Measurements from ENCODE around the gene PCMTD2. TPM values are rescaled to one million over a fixed set of nuclear protein-coding genes. Genes with fewer than 3 reads are reported as not detected.

PCMTD2 gene
- total RNA-seq, 1 experiment from 2014 or later: 52.0 TPM

- H4K20me1 ChIP-seq (ENCODE audit: control insufficient read depth, insufficient read depth, insufficient read length): peaks cover 2% of the 10 kb centered on the region
- H3K79me2 ChIP-seq (ENCODE audit: insufficient read depth, low read length): no peaks in the 10 kb centered on the region
- H3K23me2 ChIP-seq (ENCODE audit: insufficient read length, low read depth, low read length, poor library complexity, severe bottlenecking): peaks cover 2% of the 10 kb centered on the region
- H3K27ac ChIP-seq (ENCODE audit: insufficient read length, low read depth, low read length): no peak overlapping the region
- no CpG with 5 or more reads among the region's 8 CpGs for WGBS (ENCODE audit: extremely low coverage, insufficient read length, low lambda C conversion rate)
- peaks cover 4 to 5% of the 10 kb centered on the region in 2 experiments; a peak in 3 of 5 replicates for H3K9me3 Mint-ChIP-seq
- no peak overlapping the region for H2BK5ac ChIP-seq (ENCODE audit: insufficient read length, low read length)
- H3K27me3 ChIP-seq (ENCODE audit: insufficient read depth, low read length): no peaks in the 10 kb centered on the region
- H3K79me1 ChIP-seq (ENCODE audit: insufficient read depth, low read depth, low read length, poor library complexity, severe bottlenecking): no peaks in the 10 kb centered on the region
- no peak for TF ChIP-seq CTCF (conservative IDR thresholded peaks at IDR 0.05)
- H3K4me1 ChIP-seq (ENCODE audit: insufficient read depth, low read length): no peaks in the 10 kb centered on the region
- H3K14ac ChIP-seq (ENCODE audit: insufficient read depth, low read length): no peak overlapping the region
- no peak overlapping the region for H4K91ac ChIP-seq (ENCODE audit: insufficient read length, low read depth, low read length)
- H3K18ac ChIP-seq (ENCODE audit: insufficient read length, low read depth, low read length): no peak overlapping the region
- peaks cover 2 to 6% (median 2%) of the 10 kb centered on the region in 3 experiments; a peak in 2 of 7 replicates for H3K36me3 Mint-ChIP-seq (ENCODE audit: insufficient read depth in 1 of 3, low read depth in 3 of 3)
- no peak overlapping the region for H2BK15ac ChIP-seq (ENCODE audit: low read depth, low read length)
- H3K4me3 Mint-ChIP-seq: no peak overlapping the region
- no peak overlapping the region for H2BK20ac ChIP-seq (ENCODE audit: low read depth, low read length, poor library complexity, severe bottlenecking)
- H3K27me3 Mint-ChIP-seq (ENCODE audit: low read depth): peaks cover 5% of the 10 kb centered on the region
- DNase-seq: no peak
- no peak overlapping the region for H2BK12ac ChIP-seq (ENCODE audit: insufficient read length, low read depth, low read length)
- H2AFZ ChIP-seq (ENCODE audit: low read length): no peak overlapping the region
- H2AK5ac ChIP-seq (ENCODE audit: insufficient read length, low read length): no peak overlapping the region
- H3K4me2 ChIP-seq (ENCODE audit: insufficient read depth, insufficient read length, low read length): no peak overlapping the region
- peaks cover 6 to 12% of the 10 kb centered on the region in 2 experiments for H3K4me1 Mint-ChIP-seq
- no peak overlapping the region for H4K8ac ChIP-seq (replicated peaks; ENCODE audit: insufficient read length, low read depth, low read length)
- H3K27ac Mint-ChIP-seq: no peak overlapping the region
- no peak overlapping the region for H3T11ph ChIP-seq (ENCODE audit: low read length)
- H4K5ac ChIP-seq (ENCODE audit: insufficient read length, low read depth, low read length): no peak overlapping the region
- no peak overlapping the region for H3K56ac ChIP-seq (ENCODE audit: insufficient read length, low read depth, low read length)
- no peak overlapping the region for H3K23ac ChIP-seq (ENCODE audit: insufficient read length, low read depth, low read length)
- H3K4ac ChIP-seq (ENCODE audit: low read depth, low read length): no peak overlapping the region
- H2BK120ac ChIP-seq (ENCODE audit: low read depth, low read length, poor library complexity, severe bottlenecking): no peak overlapping the region
- no peak overlapping the region for H3K9ac ChIP-seq (ENCODE audit: extremely low read depth, insufficient read length, low read length)
- no peaks in the 10 kb centered on the region for H3K9me3 ChIP-seq (ENCODE audit: control insufficient read depth, low read depth, low read length)
Measured at GRCh38 chr20:64206614-64207013, 48.9 kb upstream of the PCMTD2 start.
